Measurements from ENCODE around the gene LARGE1.

The LARGE1 gene

DNA sequence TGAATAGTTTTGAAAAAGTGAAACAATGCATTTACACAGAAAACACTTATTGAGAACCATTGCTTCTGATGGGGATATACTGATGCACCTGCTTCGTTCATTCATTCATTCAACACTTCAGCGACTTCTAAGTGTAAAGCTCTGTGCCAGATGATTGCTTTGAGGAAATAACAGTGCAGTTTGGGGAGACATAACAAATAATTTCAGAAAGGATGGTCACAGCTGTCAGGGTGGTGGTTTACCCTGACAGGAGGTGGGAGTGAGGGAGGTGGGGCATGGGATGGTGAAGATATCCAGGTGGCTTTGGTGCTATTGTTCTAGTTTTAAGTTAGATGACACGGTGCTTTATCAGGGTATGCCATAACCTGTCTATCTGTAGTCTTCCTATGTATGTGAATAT is 344.1 kb downstream of the LARGE1 start:
- TF ChIP-seq, protein P1, sequence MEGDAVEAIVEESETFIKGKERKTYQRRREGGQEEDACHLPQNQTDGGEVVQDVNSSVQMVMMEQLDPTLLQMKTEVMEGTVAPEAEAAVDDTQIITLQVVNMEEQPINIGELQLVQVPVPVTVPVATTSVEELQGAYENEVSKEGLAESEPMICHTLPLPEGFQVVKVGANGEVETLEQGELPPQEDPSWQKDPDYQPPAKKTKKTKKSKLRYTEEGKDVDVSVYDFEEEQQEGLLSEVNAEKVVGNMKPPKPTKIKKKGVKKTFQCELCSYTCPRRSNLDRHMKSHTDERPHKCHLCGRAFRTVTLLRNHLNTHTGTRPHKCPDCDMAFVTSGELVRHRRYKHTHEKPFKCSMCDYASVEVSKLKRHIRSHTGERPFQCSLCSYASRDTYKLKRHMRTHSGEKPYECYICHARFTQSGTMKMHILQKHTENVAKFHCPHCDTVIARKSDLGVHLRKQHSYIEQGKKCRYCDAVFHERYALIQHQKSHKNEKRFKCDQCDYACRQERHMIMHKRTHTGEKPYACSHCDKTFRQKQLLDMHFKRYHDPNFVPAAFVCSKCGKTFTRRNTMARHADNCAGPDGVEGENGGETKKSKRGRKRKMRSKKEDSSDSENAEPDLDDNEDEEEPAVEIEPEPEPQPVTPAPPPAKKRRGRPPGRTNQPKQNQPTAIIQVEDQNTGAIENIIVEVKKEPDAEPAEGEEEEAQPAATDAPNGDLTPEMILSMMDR (IDR thresholded peaks at IDR 0.05; ENCODE audit: insufficient read depth, low read depth, low read length, missing control alignments), result no peak
- H3K4me3 ChIP-seq (ENCODE audit: low read length), result no peak overlapping the region
- no peak for DNase-seq (ENCODE audit: low read depth)

DNA sequence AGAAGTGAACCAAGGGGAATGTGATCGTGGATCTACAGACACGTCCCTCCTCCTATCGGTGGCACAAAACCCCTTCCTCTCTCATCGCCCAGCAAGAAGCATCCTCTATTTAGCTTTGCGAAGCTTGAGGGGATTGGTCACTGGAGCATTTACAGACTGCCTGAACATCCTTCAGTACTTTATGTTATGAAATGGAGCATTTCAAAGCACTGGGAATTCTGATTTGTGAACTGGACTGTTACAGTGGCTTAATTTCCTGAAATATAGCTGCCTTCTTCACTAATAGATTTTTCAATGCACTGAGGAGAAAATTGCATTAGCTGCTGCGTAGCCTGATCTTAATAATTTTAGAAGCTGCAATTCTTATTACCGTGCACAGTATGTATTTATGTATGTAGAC is 344.5 kb downstream of the LARGE1 start:
- DNase-seq (ENCODE audit: low read depth), result no peak
- TF ChIP-seq, protein P1 (IDR thresholded peaks at IDR 0.05; ENCODE audit: insufficient read depth, low read depth, low read length, missing control alignments), result no peak
- H3K4me3 ChIP-seq (ENCODE audit: low read length), result no peak overlapping the region

DNA sequence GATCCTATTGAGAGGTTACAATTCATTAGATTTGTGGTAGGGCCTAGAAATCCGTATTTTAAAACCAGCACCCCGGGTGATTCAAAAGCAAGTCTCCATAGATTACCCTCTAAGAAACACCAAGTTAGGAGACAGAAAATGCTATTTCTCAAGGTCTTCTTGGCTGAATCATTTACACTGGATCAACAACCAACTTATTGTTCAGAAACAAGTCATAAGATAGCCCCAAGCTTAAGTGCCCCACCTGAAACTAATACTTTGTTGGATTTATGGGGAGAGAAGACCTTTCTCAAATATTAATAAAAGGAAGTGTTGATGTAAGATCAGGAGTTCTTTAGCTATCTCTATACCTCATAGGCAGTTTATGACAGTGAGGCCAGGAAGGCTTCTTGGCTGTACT is 345.2 kb downstream of the LARGE1 start:
- no peak for DNase-seq (ENCODE audit: low read depth)
- no peak overlapping the region for H3K4me3 ChIP-seq (ENCODE audit: low read length)
- TF ChIP-seq, protein P1 (IDR thresholded peaks at IDR 0.05; ENCODE audit: insufficient read depth, low read depth, low read length, missing control alignments), result no peak

DNA sequence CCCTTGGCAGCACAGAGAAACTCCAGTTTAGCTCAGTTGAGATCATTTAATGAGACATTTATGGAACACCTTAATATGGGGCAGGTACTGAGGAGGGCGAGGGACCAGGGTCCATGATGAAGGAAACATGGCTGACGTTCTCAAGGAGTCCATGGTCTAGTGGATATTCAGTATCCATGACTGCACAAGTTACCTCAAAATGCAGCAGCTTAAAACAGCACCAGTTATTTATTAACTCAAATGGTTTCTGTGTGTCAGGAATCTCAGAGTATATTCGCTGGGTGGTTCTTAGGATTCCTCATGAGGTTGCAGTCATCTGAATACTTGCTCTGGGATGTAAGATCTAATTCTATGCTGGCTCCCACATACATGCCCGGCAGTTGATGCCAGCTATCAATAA is 346.8 kb downstream of the LARGE1 start:
- TF ChIP-seq, protein P1 (IDR thresholded peaks at IDR 0.05; ENCODE audit: insufficient read depth, low read depth, low read length, missing control alignments), result no peak
- no peak for DNase-seq (ENCODE audit: low read depth)

DNA sequence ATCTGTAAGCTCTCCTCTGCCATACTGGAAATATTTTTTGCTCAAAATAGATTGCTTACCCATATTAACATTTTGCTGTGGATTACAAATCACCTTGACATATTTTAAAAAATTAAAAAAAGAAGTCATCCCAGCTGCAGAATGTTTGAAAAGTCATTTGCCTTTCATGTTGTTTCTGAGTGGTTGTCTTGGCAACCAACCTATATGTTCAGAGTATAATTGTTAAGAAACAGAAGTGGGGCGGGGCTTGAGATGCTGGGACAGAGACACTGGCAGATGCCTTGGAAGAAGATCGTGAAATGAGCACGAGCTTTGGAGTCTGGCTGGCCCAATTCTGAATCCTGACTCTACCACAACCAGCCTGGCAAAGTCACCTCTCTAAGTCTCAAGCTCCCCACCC is 348.2 kb downstream of the LARGE1 start:
- TF ChIP-seq, protein P1 (IDR thresholded peaks at IDR 0.05; ENCODE audit: insufficient read depth, low read depth, low read length, missing control alignments), result no peak
- DNase-seq (ENCODE audit: low read depth), result no peak
- H3K4me3 ChIP-seq (ENCODE audit: low read length), result no peak overlapping the region

More for the DNA sequence above, 346.8 kb downstream of the LARGE1 start:
- H3K4me3 ChIP-seq (ENCODE audit: low read length), result no peak overlapping the region

DNA sequence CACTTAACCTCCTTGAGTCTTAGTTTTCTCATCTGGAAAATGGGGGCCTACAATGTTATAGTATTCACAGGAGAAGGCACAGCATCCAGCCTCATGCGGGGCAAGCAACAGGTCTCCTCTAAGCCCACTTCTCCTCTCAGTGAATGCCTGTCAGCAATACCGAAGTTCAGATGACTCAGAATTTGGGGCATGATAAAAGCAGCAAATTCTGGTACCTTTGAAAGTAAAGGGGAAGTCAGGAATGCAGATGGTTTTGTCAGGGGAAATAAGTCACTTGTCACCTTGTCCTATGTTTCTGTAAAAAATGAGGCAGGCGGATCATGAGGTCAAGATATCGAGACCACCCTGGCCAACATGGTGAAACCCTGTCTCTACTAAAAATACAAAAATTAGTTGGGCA is 350.2 kb downstream of the LARGE1 start:
- no peak for DNase-seq (ENCODE audit: low read depth)
- TF ChIP-seq, protein P1 (IDR thresholded peaks at IDR 0.05; ENCODE audit: insufficient read depth, low read depth, low read length, missing control alignments), result no peak

DNA sequence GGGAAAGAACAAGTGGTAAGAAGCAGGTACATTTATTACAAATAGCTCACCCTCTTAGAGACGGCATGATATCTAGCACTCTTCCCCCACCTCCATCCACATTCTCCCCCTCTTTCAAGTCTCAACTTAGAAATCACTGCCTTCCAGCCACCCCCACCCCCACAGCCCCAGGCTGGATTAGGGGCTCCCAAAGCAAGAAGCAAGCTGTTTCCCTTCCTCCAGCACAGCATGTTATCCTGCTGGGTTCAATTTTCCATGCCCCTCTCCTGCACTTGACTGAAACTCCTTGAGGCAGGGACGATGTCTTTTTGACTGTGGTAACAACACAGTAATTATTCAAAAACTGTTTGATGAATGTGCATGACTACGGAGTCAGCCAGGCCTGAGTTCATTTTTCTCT is 350.7 kb downstream of the LARGE1 start:
- no peak overlapping the region for H3K4me3 ChIP-seq (ENCODE audit: low read length)
- DNase-seq (ENCODE audit: low read depth), result no peak
- TF ChIP-seq, protein P1 (IDR thresholded peaks at IDR 0.05; ENCODE audit: insufficient read depth, low read depth, low read length, missing control alignments), result no peak

More for the DNA sequence above, 350.2 kb downstream of the LARGE1 start:
- H3K4me3 ChIP-seq (ENCODE audit: low read length), result no peak overlapping the region

All from epithelial cell of esophagus (primary cell).